HG02885 (cell line): ENCODE results near the gene PRDM2.

Experiments
- ATAC-seq: cut with Tn5 transposase; IDR thresholded peaks from one replicate; pipeline ENCODE4 v1.9.1; 2021; ENCODE audit warnings: mild to moderate bottlenecking; ENCODE audit not compliant: unreplicated experiment, poor library complexity

PRDM2 gene

DNA sequence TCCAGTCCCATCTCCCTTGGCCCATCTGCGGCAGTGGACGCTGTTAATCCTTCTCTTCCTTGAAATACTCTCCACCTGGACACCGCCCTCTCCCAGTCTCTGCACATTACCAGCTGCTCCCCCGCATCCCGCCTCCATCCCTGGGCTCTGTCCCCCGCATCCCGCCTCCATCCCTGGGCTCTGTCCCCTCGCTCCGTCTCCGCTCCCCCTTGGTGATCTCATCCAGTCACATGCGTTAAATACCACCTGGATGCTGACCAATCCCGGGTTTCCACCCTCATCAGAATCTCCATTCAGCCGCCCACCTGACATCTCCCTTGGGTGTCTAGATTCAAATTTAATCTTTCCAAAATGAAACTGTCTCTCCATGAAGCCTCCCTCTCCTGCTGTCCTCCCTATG, 106.1 kb downstream of the PRDM2 start:
- ATAC-seq, result no peak

DNA sequence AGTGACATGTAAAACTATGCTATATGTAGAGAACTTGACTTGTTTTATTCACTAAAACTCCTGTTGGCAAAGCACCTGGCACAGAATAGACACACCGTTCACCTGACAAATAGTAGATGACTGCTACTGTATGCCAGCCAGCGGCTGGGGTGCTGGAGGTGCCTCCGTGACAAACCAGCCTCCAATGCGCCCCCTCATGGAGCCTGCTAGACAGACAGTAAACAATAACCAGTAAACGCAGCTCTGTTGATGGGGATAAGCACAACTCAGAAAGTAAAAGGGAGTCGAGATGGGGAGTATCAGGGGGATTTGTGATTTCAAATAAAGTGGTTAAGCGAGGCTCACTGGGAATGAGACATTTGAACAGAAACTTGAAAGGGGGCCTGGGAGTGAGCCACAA, 107.2 kb downstream of the PRDM2 start:
- no peak for ATAC-seq

DNA sequence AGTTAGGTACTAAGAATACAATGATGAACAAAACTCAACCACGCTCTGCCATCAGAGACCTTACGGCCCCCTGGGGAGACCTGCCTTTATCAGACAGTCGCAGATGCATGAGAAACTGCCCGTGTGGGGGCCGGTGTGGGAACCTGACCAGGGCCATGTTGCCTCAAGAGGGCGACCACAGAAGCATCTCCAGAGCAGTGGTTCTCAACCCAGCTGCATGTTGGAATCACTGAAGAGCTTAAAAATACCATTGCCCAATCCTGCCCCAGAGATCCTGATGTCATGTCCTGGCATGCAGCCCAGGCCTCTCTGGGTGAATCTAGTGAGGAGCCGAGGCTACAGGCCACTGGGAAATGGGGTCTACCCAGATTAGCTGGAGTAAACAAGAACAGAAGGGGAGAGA, 108.7 kb downstream of the PRDM2 start:
- ATAC-seq, result no peak

GRCh38 chr1:13809461-13810159, 109.6 kb downstream of the PRDM2 start:
- ATAC-seq, result no peak

GRCh38 chr1:13812456-13813397, 112.7 kb downstream of the PRDM2 start:
- ATAC-seq, result no peak

- ATAC-seq, result no peak
Measured at GRCh38 chr1:13813398-13814012, 113.5 kb downstream of the PRDM2 start.

GRCh38 chr1:13814131-13814530, 114.1 kb downstream of the PRDM2 start:
- ATAC-seq, result no peak

GRCh38 chr1:13816016-13816760, 116.2 kb downstream of the PRDM2 start:
- no peak for ATAC-seq

DNA sequence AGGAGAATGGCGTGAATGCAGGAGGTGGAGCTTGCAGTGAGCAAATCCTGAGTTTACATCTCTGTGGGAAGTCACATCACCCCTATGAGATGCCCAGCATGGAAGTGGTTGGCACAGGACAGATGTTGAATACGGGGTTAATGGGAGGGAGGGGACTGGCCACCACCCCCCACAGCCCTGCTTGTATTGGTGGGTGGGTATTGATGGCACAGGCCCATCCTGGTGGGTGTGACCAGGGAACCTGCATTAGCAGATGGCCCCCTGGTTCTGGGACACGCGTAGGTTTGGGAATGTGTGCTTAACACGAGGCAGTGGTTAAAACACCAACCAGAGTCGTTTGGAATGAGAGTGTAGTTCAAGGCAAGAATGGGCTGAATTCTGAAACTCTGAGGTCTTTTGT, 117.9 kb downstream of the PRDM2 start:
- no peak for ATAC-seq

DNA sequence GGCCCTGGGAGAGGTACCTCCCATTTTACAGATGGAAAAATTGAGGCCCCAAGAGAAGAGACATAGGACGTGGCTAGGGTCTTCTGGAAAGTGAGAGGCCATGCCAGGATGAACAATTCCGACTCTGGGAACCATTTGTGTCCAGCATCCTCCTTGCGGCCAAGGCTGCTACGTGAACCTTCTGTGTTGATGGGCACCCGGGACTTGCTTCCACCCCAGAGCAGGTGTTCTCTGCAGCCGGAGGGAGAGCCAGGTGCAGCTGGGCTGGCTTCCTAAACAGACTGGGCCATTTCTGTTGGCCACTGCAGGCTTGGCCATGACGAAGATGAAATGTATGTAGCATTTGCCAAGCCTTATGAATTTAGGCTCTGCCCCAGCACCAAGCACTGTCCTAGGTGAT, 118.9 kb downstream of the PRDM2 start:
- ATAC-seq, result no peak

DNA sequence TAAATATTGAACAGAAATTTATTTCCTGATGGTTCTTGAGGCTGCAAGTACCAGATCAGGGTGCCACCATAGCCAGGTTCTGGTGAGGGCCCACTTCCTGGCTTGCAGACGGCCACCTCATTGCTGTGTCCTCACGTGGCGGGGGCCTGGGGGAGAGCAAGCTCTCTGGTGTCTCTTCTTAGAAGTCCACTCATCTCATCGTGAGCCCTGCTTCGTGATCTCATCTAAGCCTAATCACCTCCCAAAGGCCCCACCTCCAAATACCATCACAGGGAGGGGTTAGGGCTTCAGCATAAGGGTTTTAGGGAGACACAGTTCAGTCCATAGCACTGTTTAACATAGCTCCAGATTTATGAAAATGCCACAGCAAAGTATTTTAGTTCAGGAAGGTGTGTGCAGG, 119.7 kb downstream of the PRDM2 start:
- no peak for ATAC-seq

GRCh38 chr1:13820055-13820454, 120.1 kb downstream of the PRDM2 start:
- ATAC-seq, result no peak

DNA sequence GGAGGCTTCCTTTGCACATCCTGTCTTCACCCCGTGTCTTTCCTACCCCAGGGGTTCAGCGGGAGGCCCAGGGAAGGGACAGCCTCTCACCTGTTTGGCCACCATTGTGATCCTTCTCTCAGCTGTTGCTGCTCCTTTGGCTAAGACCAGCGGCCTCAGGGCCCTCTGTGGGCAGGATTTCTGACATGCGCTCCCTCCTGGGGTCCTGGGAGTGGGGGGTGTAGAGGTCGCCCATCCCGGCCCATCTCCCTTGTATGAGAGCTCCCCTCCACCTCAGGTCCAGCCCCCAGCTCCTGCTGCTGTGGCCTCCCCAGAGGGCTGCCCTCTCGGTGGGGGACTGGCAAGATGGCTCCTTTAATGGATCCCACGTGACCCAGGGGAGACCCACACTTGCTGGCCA, 120.5 kb downstream of the PRDM2 start:
- no peak for ATAC-seq

- ATAC-seq, result no peak
Measured at GRCh38 chr1:13823126-13823880, 123.3 kb downstream of the PRDM2 start.

DNA sequence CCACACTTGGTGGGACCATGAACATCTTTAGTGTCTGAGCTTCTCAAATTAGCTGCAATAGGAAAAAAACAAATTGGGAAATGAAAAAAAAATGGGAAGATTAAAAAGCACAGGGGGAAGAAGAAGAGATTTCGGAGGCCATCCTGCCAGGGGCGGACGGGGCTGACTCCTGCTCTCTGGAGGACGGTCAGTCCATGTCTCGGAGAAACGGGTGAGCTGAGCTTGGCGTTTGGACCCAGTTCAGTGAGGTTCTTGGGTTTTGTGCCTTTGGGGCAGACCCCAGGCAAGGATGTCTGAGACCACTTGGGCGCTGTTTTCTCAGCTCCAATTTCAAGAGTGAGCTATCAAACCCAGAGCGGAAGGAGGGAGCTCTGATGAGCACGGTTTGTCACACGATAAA, 123.9 kb downstream of the PRDM2 start:
- ATAC-seq, result no peak

GRCh38 chr1:13824626-13825025, 124.6 kb downstream of the PRDM2 start:
- no peak for ATAC-seq

GRCh38 chr1:13825033-13825432, 125.0 kb downstream of the PRDM2 start:
- no peak for ATAC-seq

DNA sequence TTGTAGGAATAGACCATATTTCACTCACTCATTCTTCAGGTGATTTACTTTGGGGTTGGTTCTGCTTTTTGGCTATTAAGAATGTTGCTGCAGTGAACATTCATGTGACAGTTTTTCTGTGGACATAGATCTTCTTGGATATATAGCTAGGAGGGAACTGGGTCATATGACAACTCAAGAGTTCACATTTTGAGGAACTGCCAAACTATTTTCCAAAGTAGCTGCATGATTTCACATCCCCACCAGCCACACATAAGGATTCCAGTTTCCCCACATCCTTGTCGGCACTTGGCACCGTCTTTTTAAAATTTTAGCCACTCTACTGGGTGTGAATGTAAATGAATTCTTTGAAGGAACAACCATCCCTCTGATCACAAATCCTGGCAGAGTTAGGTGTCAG, 126.0 kb downstream of the PRDM2 start:
- ATAC-seq, result no peak

- ATAC-seq, result no peak
Measured at GRCh38 chr1:13826591-13826990, 126.6 kb downstream of the PRDM2 start.
